Liver (tissue), 3 donors: ENCODE data around the gene MRRF.

Experiments
- ATF3 ChIP-seq: IDR thresholded peaks from 2 replicates; pipeline ENCODE4 v1.6.1; 2016; ENCODE audit warnings: antibody characterized with exemption
- CTCF ChIP-seq: fragments of 150-350 bp; IDR thresholded peaks from 2 replicates; pipeline ENCODE4 v1.5.1; 2017; ENCODE audit warnings: improper control_type of control experiment, low read depth, low read length; ENCODE audit not compliant: missing input control
- EGR1 ChIP-seq, 2 donors: IDR thresholded peaks; 2 replicates each; pipeline ENCODE4 v1.6.1; 2016 to 2018; ENCODE audit warnings: antibody characterized with exemption in 2 of 2, low read depth in 2 of 2
- FOXA1 ChIP-seq: IDR thresholded peaks from 2 replicates; pipeline ENCODE4 v1.6.1; 2016; ENCODE audit warnings: antibody characterized with exemption
- GABPA ChIP-seq, 2 donors: IDR thresholded peaks in 1 of 2; conservative IDR thresholded peaks in 1 of 2; 2 replicates each; pipeline ENCODE4 v1.6.1; 2016; ENCODE audit warnings: antibody characterized with exemption in 2 of 2, mild to moderate bottlenecking in 1 of 2, moderate library complexity in 1 of 2
- HNF4G ChIP-seq: IDR thresholded peaks from 2 replicates; pipeline ENCODE4 v1.6.1; 2016; ENCODE audit warnings: antibody characterized with exemption
- JUND ChIP-seq, 2 donors: IDR thresholded peaks; 2 replicates each; pipeline ENCODE4 v1.6.1; 2016; ENCODE audit warnings: antibody characterized with exemption in 2 of 2
- MAX ChIP-seq: IDR thresholded peaks from 2 replicates; pipeline ENCODE4 v1.6.1; 2016; ENCODE audit warnings: antibody characterized with exemption
- RAD21 ChIP-seq, 2 donors: IDR thresholded peaks; 2 replicates each; pipeline ENCODE4 v1.6.1; 2016; ENCODE audit warnings: antibody characterized with exemption in 2 of 2, mild to moderate bottlenecking in 2 of 2
- REST ChIP-seq: IDR thresholded peaks from 2 replicates; pipeline ENCODE4 v1.6.1; 2016; ENCODE audit warnings: antibody characterized with exemption, mild to moderate bottlenecking
- RXRA ChIP-seq, 2 donors: IDR thresholded peaks; 2 replicates each; pipeline ENCODE4 v1.6.1; 2017 to 2018; ENCODE audit warnings: antibody characterized with exemption in 2 of 2, mild to moderate bottlenecking in 1 of 2
- TAF1 ChIP-seq: conservative IDR thresholded peaks from 2 replicates; pipeline ENCODE4 v1.6.1; 2016; ENCODE audit warnings: antibody characterized with exemption, mild to moderate bottlenecking
- donor health status: healthy.
- donor health status: healthy.

- TF ChIP-seq CTCF (no peak), TAF1 (no peak), JUND (IDR thresholded peaks at IDR 0.05) (no peak), RAD21 (IDR thresholded peaks at IDR 0.05) (no peak), GABPA (IDR thresholded peaks at IDR 0.05 in 1 of 2, conservative IDR thresholded peaks at IDR 0.05 in 1 of 2) (no peak), FOXA1 (no peak), MAX (no peak), RXRA (IDR thresholded peaks at IDR 0.05) (no peak), HNF4G (no peak), ATF3 (no peak), REST (no peak), EGR1 (IDR thresholded peaks at IDR 0.05; ENCODE audit: low read depth in 2 of 2) (no peak)
Measured at GRCh38 chr9:122364783-122365150, 100.1 kb downstream of the MRRF start.
